A673 (cell line): ENCODE data around the gene OBI1. TPM values are rescaled to one million over a fixed set of nuclear protein-coding genes. Genes with fewer than 3 reads are reported as not detected.
A peak's percentile ranks its signal among the peaks of the same experiment; 100 is the strongest.

Experiments
- BruUV-seq: library from RNA; stranded (reverse); fragments of 400-500 nt; replicated peaks from 2 replicates; lab custom pipeline; 2021; lab: Mats Ljungman, UMichigan
- CTCF ChIA-PET: fragments of 300-600 bp; sonication (Branson Sonifier 250); formaldehyde crosslinking; loops from one replicate; lab custom pipeline; 2022; ENCODE audit warnings: antibody characterized with exemption; lab: Charles Lee
- POLR2A ChIA-PET: fragments of 300-600 bp; sonication (Branson Sonifier 250); formaldehyde crosslinking; loops from one replicate; lab custom pipeline; 2022; ENCODE audit warnings: antibody characterized with exemption; ENCODE audit not compliant: low non-redundant PET; lab: Charles Lee
- DNase-seq: peaks from one replicate; pipeline ENCODE4 v3.0.0-alpha.2; 2015; ENCODE audit warnings: low spot score
- H3K27ac ChIP-seq: fragments of 200-600 bp; sonication (generic); 2 replicates; pipeline ENCODE4 v1.5.1; 2016; ENCODE audit warnings: mixed run types, low read depth, mild to moderate bottlenecking, mixed read lengths, antibody characterized with exemption, low read length; ENCODE audit not compliant: poor library complexity, severe bottlenecking
- H3K27me3 ChIP-seq: fragments of 200-600 bp; sonication (generic); replicated peaks from 2 replicates; pipeline ENCODE4 v1.6.1; 2017; ENCODE audit warnings: mixed run types, low read depth, mild to moderate bottlenecking, mixed read lengths, antibody characterized with exemption, low read length; ENCODE audit not compliant: insufficient read depth, poor library complexity
- H3K36me3 ChIP-seq: fragments of 200-600 bp; sonication (generic); 2 replicates; pipeline ENCODE4 v1.6.1; 2016; ENCODE audit warnings: mixed run types, mild to moderate bottlenecking, mixed read lengths, antibody characterized with exemption, low read length; ENCODE audit not compliant: insufficient read depth, poor library complexity, severe bottlenecking
- H3K4me1 ChIP-seq: fragments of 200-600 bp; sonication (generic); 2 replicates; pipeline ENCODE4 v1.6.1; 2017; ENCODE audit warnings: mixed run types, mild to moderate bottlenecking, mixed read lengths, antibody characterized with exemption, low read length; ENCODE audit not compliant: insufficient read depth, poor library complexity, severe bottlenecking
- H3K4me3 ChIP-seq: fragments of 200-600 bp; sonication (generic); 2 replicates; pipeline ENCODE4 v1.5.1; 2016; ENCODE audit warnings: low read depth, mixed run types, mild to moderate bottlenecking, mixed read lengths, low read length; ENCODE audit not compliant: poor library complexity, severe bottlenecking
- H3K9me3 ChIP-seq: fragments of 200-600 bp; sonication (generic); 2 replicates; pipeline ENCODE4 v1.6.1; 2016; ENCODE audit warnings: mixed run types, low read depth, mild to moderate bottlenecking, mixed read lengths, antibody characterized with exemption, low read length; ENCODE audit not compliant: poor library complexity, severe bottlenecking
- EZH2 ChIP-seq: fragments of 200-600 bp; sonication (generic); IDR thresholded peaks from 2 replicates; pipeline ENCODE4 v1.6.1; 2017; ENCODE audit warnings: borderline replicate concordance, low read depth, mild to moderate bottlenecking, mixed read lengths, antibody characterized with exemption, low read length; ENCODE audit not compliant: poor library complexity, severe bottlenecking
- intact Hi-C: fragments of 100-400 bp; cut with micrococcal nuclease; formaldehyde crosslinking; loops from one replicate; pipeline ENCODE4 v1.10.0; 2022; ENCODE audit not compliant: unreplicated experiment
- total RNA-seq: library from RNA; stranded (reverse); gene quantifications from 2 replicates; pipeline ENCODE4 v1.2.3, GENCODE V29; 2021
- TF ChIP-seq, protein P1 (sequence below): fragments of 300-800, 200-600 bp; sonication (generic); conservative IDR thresholded peaks from 2 replicates; pipeline ENCODE4 v1.5.1; 2017; ENCODE audit warnings: low read depth, mild to moderate bottlenecking, antibody characterized with exemption, low read length, moderate library complexity, mixed read lengths

Gene OBI1
- total RNA-seq, 1 experiment from 2014 or later, result 24.2 TPM

GRCh38 chr13:78611040-78611439 is 47.9 kb downstream of the OBI1 start:
- H3K27me3 ChIP-seq, result peaks cover 34% of the 10 kb centered on the region

DNA sequence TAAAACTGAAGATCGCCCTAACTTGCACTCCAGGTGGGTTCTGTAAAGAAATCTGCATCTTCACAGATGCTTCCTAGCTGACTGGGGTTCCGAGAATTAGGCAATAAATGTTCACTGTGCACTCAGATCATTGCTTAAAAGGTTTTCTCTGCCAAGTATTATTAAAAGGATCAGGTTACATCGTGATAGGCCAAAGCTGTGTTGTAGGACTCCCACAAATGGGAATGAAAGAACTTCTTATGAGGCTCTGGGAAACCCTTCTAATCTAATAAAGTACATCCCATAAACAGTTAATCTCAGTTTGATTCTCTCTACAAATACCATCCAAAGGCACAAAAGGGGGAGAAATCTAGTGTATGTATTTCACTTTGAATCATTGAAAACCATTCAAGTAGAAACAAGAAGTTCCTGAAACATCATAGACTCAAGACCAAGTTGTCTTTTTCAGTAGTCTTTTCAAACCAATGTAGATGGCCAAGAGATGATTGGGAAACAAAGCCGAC is 48.5 kb downstream of the OBI1 start:
- peak overlapping the region; percentile 50 for H3K27ac ChIP-seq
- peaks cover 5% of the 10 kb centered on the region for H3K36me3 ChIP-seq
- no TSS peak for BruUV-seq
- no peak for TF ChIP-seq EZH2
- TF ChIP-seq, protein P1, sequence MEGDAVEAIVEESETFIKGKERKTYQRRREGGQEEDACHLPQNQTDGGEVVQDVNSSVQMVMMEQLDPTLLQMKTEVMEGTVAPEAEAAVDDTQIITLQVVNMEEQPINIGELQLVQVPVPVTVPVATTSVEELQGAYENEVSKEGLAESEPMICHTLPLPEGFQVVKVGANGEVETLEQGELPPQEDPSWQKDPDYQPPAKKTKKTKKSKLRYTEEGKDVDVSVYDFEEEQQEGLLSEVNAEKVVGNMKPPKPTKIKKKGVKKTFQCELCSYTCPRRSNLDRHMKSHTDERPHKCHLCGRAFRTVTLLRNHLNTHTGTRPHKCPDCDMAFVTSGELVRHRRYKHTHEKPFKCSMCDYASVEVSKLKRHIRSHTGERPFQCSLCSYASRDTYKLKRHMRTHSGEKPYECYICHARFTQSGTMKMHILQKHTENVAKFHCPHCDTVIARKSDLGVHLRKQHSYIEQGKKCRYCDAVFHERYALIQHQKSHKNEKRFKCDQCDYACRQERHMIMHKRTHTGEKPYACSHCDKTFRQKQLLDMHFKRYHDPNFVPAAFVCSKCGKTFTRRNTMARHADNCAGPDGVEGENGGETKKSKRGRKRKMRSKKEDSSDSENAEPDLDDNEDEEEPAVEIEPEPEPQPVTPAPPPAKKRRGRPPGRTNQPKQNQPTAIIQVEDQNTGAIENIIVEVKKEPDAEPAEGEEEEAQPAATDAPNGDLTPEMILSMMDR, result no peak
- H3K27me3 ChIP-seq, result peaks cover 40% of the 10 kb centered on the region
- DNase-seq, result peak; percentile 85
- POLR2A ChIA-PET, result no interaction called here
- no peaks in the 10 kb centered on the region for H3K9me3 ChIP-seq
- H3K4me1 ChIP-seq, result peaks cover 19% of the 10 kb centered on the region
- CTCF ChIA-PET, result no interaction called here
- intact Hi-C loops, result loop anchor here (5.0 kb wide), 1 partner anchor 367 kb away; no protein-coding TSS in a partner anchor
- H3K4me3 ChIP-seq, result peak overlapping the region; percentile 53

More at GRCh38 chr13:78611040-78611439, 47.9 kb downstream of the OBI1 start:
- H3K27ac ChIP-seq, result peak overlapping the region; percentile 50
- H3K9me3 ChIP-seq, result no peaks in the 10 kb centered on the region
- H3K4me1 ChIP-seq, result peaks cover 18% of the 10 kb centered on the region
- intact Hi-C loops, result loop anchor here (5.0 kb wide), 1 partner anchor 366 kb away; no protein-coding TSS in a partner anchor
- H3K36me3 ChIP-seq, result peaks cover 5% of the 10 kb centered on the region
- ChIA-PET CTCF (interaction anchor here (0.6 kb wide), 1 partner anchor 401 kb away, joined by 5 read pairs; no protein-coding TSS in a partner anchor), POLR2A (no interaction called here)
- TF ChIP-seq, protein P1, result no peak
- TF ChIP-seq EZH2, result no peak
- BruUV-seq, result no TSS peak
- DNase-seq, result no peak
- no peak overlapping the region for H3K4me3 ChIP-seq

GRCh38 chr13:78609464-78610205 is 49.3 kb downstream of the OBI1 start:
- DNase-seq, result peak; percentile 61
- TF ChIP-seq, protein P1, result no peak
- no peak for TF ChIP-seq EZH2
- peaks cover 25% of the 10 kb centered on the region for H3K4me1 ChIP-seq
- peaks cover 48% of the 10 kb centered on the region for H3K27me3 ChIP-seq
- ChIA-PET CTCF (no interaction called here), POLR2A (no interaction called here)
- peaks cover 3% of the 10 kb centered on the region for H3K36me3 ChIP-seq
- H3K27ac ChIP-seq, result peak overlapping the region; percentile 60
- H3K4me3 ChIP-seq, result peak overlapping the region; percentile 53
- BruUV-seq, result no TSS peak
- intact Hi-C loops, result loop anchor here (5.0 to 10.0 kb wide), 4 partner anchors 183 to 925 kb away; no protein-coding TSS in a partner anchor
- no peaks in the 10 kb centered on the region for H3K9me3 ChIP-seq
